HL-60 (cell line): ENCODE data around the gene RPS17.

Source experiments
- DNase-seq, 2 experiments: peaks; one replicate each; pipeline ENCODE4 v3.0.0-alpha.2; 2010 to 2020; ENCODE audit warnings: low read depth in 1 of 2, low spot score in 1 of 2
- H3K27ac ChIP-seq: fragments of 250-450 bp; sonication (Bioruptor Pico); replicated peaks from 2 replicates; pipeline ENCODE4 v1.5.1; 2020; ENCODE audit warnings: mild to moderate bottlenecking, moderate library complexity
- H3K27me3 ChIP-seq: fragments of 250-450 bp; sonication (Bioruptor Pico); 2 replicates; pipeline ENCODE4 v1.5.1; 2021; ENCODE audit warnings: mild to moderate bottlenecking, moderate library complexity; ENCODE audit not compliant: insufficient read depth, poor library complexity, severe bottlenecking
- H3K4me3 ChIP-seq: replicated peaks from 2 replicates; pipeline ENCODE4 v1.5.1; 2011; ENCODE audit warnings: mild to moderate bottlenecking, control low read depth, low read length; ENCODE audit not compliant: insufficient read depth
- CTCF ChIP-seq: IDR thresholded peaks from one replicate; pipeline ENCODE4 v1.5.1; 2011; ENCODE audit warnings: low read length, control low read depth, inconsistent platforms; ENCODE audit not compliant: insufficient read depth
- GABPA ChIP-seq: IDR thresholded peaks from 2 replicates; pipeline ENCODE4 v1.6.1; 2012; ENCODE audit warnings: low read depth
- POLR2AphosphoS5 ChIP-seq: IDR thresholded peaks from 2 replicates; pipeline ENCODE4 v1.6.1; 2012; ENCODE audit warnings: low read depth
- SPI1 ChIP-seq: IDR thresholded peaks from 2 replicates; pipeline ENCODE4 v1.6.1; 2012; ENCODE audit warnings: low read depth, mild to moderate bottlenecking, borderline replicate concordance
- TF ChIP-seq, protein P1 (sequence below): IDR thresholded peaks from 2 replicates; pipeline ENCODE4 v1.6.1; 2012; ENCODE audit warnings: low read depth; ENCODE audit not compliant: insufficient replicate concordance

RPS17 gene

DNA sequence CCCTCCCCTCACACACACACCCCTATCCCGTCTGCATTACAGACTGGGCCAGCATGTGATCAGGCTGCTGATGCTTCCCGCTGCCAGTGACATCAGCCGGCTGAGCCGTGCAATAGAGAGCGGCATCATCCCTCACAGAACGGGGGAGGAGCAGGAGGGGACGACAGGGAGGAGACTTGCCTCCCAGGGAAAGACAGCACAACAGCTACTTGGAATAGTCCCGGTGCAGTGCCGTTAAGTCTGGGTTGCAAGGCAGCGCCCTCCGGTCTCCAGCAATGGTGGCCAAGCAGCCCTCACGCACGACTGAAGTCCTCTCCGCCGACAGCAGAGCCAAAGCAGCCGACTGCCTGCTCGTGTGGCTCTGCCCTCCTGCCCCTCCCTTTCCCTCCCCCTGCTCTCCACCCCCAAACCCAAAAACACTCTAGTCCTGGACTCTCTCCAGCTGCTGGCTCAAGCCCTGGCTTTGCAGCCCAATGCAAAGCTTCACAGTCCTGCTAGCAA lies 31.5 kb upstream of the RPS17 start:
- DNase-seq: no peak

DNA sequence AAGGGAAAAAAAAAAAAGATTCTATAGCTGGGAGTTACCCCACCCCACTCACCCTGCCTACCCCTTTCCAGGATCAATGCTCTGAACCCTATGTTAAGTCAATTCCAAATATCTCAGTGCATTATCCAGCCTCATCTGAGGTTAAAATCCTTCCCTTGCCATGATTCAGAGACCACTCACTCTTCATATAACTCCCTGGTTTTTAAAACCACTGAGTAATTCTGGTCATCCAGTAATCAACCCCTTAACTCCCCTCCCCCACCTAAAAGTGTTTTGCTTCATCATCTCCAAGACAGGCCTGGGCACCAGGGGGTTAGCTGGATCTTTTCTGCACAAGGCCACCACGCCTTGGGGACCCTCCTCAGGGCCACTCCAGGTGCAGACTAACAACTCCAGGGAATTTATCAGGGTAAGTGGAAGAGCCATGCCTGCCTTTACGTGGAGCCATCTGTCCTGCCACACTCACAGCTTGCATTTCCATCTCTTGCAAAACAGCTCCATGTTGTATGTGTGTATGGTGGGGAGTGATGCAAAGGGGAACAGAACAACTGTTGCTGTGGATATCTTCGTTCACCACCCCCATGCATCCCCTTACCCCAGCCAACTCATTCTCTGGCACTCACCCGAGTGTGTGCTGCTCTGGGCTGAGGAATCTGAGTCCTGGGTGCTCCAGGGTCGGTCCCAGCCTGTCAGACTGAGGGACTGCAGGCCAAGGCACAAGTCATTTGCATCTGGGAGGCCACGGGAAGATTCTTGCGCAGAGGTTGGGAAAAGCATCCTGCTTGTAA lies 30.7 kb upstream of the RPS17 start:
- H3K27ac ChIP-seq: no peak overlapping the region
- DNase-seq: no peak
- peaks cover 26% of the 10 kb centered on the region for H3K27me3 ChIP-seq
- H3K4me3 ChIP-seq: no peak overlapping the region
- TF ChIP-seq POLR2AphosphoS5: no peak
- TF ChIP-seq GABPA: no peak
- no peak for TF ChIP-seq CTCF

More for the DNA sequence above, 31.5 kb upstream of the RPS17 start:
- Histone ChIP-seq H3K4me3 (no peak overlapping the region), H3K27ac (no peak overlapping the region), H3K27me3 (peaks cover 30% of the 10 kb centered on the region)
- TF ChIP-seq POLR2AphosphoS5 (no peak), SPI1 (no peak), GABPA (no peak), CTCF (no peak)
- TF ChIP-seq, protein P1, sequence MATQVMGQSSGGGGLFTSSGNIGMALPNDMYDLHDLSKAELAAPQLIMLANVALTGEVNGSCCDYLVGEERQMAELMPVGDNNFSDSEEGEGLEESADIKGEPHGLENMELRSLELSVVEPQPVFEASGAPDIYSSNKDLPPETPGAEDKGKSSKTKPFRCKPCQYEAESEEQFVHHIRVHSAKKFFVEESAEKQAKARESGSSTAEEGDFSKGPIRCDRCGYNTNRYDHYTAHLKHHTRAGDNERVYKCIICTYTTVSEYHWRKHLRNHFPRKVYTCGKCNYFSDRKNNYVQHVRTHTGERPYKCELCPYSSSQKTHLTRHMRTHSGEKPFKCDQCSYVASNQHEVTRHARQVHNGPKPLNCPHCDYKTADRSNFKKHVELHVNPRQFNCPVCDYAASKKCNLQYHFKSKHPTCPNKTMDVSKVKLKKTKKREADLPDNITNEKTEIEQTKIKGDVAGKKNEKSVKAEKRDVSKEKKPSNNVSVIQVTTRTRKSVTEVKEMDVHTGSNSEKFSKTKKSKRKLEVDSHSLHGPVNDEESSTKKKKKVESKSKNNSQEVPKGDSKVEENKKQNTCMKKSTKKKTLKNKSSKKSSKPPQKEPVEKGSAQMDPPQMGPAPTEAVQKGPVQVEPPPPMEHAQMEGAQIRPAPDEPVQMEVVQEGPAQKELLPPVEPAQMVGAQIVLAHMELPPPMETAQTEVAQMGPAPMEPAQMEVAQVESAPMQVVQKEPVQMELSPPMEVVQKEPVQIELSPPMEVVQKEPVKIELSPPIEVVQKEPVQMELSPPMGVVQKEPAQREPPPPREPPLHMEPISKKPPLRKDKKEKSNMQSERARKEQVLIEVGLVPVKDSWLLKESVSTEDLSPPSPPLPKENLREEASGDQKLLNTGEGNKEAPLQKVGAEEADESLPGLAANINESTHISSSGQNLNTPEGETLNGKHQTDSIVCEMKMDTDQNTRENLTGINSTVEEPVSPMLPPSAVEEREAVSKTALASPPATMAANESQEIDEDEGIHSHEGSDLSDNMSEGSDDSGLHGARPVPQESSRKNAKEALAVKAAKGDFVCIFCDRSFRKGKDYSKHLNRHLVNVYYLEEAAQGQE: no peak

DNA sequence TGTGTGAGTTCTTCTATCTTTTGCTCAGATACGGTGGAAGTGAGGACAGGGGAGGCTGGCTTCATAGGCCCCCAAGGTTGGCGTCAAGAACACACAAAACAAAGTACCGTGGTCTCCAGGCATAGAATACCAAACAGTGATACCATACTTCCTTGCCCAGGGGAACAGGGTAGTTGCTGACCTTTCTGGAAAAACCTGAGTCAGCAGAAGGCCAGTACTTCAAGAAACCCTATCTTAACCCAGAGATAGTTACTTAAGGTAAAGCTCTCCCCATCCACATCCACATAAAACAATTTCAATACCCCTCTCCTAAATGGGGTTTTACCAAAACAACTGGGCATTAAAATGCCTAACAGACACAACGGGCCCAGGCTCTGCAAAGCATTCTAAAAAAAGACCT lies 29.6 kb upstream of the RPS17 start:
- Histone ChIP-seq H3K4me3 (no peak overlapping the region), H3K27ac (no peak overlapping the region), H3K27me3 (peaks cover 17% of the 10 kb centered on the region)
- DNase-seq: no peak
- TF ChIP-seq GABPA (no peak), SPI1 (no peak), CTCF (no peak), POLR2AphosphoS5 (no peak)
- TF ChIP-seq, protein P1: no peak
